SKM-1 (cell line): ENCODE data around the gene TANGO6.

ENCODE experiments used
- DNase-seq: peaks from one replicate; lab custom pipeline; 2025; ENCODE audit not compliant: unreplicated experiment; lab: John Stamatoyannopoulos, UW

Gene TANGO6

GRCh38 chr16:68860978-68861892 lies 17.9 kb downstream of the TANGO6 start:
- no peak for DNase-seq

- no peak for DNase-seq
Observed at GRCh38 chr16:68866933-68867332, 23.6 kb downstream of the TANGO6 start.

- no peak for DNase-seq
Observed at GRCh38 chr16:68869492-68870088, 26.3 kb downstream of the TANGO6 start.

- no peak for DNase-seq
Observed at GRCh38 chr16:68873635-68874471, 30.5 kb downstream of the TANGO6 start.

GRCh38 chr16:68875871-68876270 lies 32.5 kb downstream of the TANGO6 start:
- DNase-seq = no peak

GRCh38 chr16:68883685-68884084 lies 40.4 kb downstream of the TANGO6 start:
- DNase-seq = no peak

GRCh38 chr16:68884401-68884800 lies 41.1 kb downstream of the TANGO6 start:
- DNase-seq = no peak

GRCh38 chr16:68884861-68885720 lies 41.8 kb downstream of the TANGO6 start:
- DNase-seq = no peak

GRCh38 chr16:68887107-68887506 lies 43.8 kb downstream of the TANGO6 start:
- no peak for DNase-seq

- peak; percentile 14 for DNase-seq
Observed at GRCh38 chr16:68889508-68890150, 46.3 kb downstream of the TANGO6 start.

GRCh38 chr16:68892214-68892613 lies 48.9 kb downstream of the TANGO6 start:
- no peak for DNase-seq

- DNase-seq = no peak
Observed at GRCh38 chr16:68892898-68893297, 49.6 kb downstream of the TANGO6 start.

- no peak for DNase-seq
Observed at GRCh38 chr16:68893710-68894705, 50.7 kb downstream of the TANGO6 start.

- no peak for DNase-seq
Observed at GRCh38 chr16:68894714-68895113, 51.4 kb downstream of the TANGO6 start.

GRCh38 chr16:68898026-68898425 lies 54.7 kb downstream of the TANGO6 start:
- DNase-seq = no peak

GRCh38 chr16:68900009-68900408 lies 56.7 kb downstream of the TANGO6 start:
- no peak for DNase-seq

- DNase-seq = peak; percentile 16
Observed at GRCh38 chr16:68902003-68902968, 59.0 kb downstream of the TANGO6 start.

- no peak for DNase-seq
Observed at GRCh38 chr16:68902969-68903345, 59.6 kb downstream of the TANGO6 start.
